ENCODE measurements around the gene TNK2. TPM values are rescaled to one million over a fixed set of nuclear protein-coding genes. Genes with fewer than 3 reads are reported as not detected.

TNK2 gene
- total and polyA plus RNA-seq, 2 donors (not counting 1 experiment from before 2014, with no cell fraction given), result 131 to 198 TPM

DNA sequence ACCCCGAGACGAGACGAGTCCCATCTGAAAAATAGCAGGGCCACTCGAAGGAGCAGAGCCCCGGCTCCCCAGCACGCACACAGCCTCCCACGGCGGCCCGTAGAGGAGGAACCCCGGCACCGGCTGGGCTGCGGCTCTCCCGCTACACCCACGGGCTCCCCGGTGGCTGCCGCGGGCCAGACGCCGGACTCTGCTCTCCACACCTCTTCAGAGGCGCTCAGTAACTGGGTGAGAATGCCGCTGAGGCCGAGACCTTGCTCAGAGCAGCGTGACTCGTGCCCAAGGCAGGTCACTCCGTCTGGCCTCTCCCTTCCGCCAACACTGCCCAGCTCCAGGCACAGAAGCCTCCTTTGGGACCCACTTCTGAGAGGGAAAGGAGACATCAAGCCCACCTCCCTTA is 34.4 kb downstream of the TNK2 start:
- Mint-ChIP-seq H3K27ac (no peak overlapping the region), H3K27me3 (no peaks in the 10 kb centered on the region), H3K9me3 (ENCODE audit: insufficient read depth) (no peaks in the 10 kb centered on the region), H3K4me3 (no peak overlapping the region), H3K4me1 (no peaks in the 10 kb centered on the region)
- Histone ChIP-seq H3K4me2 (replicated peaks; ENCODE audit: low read depth, low read length, poor library complexity, severe bottlenecking) (no peak overlapping the region), H4K20me1 (ENCODE audit: control insufficient read depth, insufficient read depth, low read length, poor library complexity, severe bottlenecking) (peaks cover 80% of the 10 kb centered on the region), H3K9ac (ENCODE audit: low read length) (no peak overlapping the region), H2AFZ (ENCODE audit: insufficient read depth, low read depth, low read length, poor library complexity, severe bottlenecking) (no peak overlapping the region), H3K4me3 (ENCODE audit: control extremely low read depth in 1 of 5, extremely low read depth in 1 of 5, insufficient read depth in 1 of 5, low read depth in 2 of 5, low read length in 4 of 5) (no peak overlapping the region), H3K9me3 (ENCODE audit: control extremely low read depth in 1 of 3, control insufficient read depth in 2 of 3, insufficient read depth in 1 of 3, low read length in 2 of 3) (no peaks in the 10 kb centered on the region), H3K27me3 (replicated peaks in 1 of 4; ENCODE audit: control extremely low read depth in 1 of 4, control insufficient read depth in 3 of 4, insufficient read depth in 4 of 4, low read length in 3 of 4) (no peaks in the 10 kb centered on the region), H3K79me2 (ENCODE audit: control insufficient read depth, insufficient read depth, low read length) (peaks cover 40% of the 10 kb centered on the region), H3K27ac (ENCODE audit: low read length in 2 of 2) (no peak overlapping the region), H3K4me1 (ENCODE audit: control insufficient read depth in 2 of 2, insufficient read depth in 2 of 2, low read length in 2 of 2) (no peaks in the 10 kb centered on the region), H3K36me3 (replicated peaks in 1 of 2; ENCODE audit: control extremely low read depth in 1 of 2, control insufficient read depth in 1 of 2, extremely low read depth in 1 of 2, insufficient read depth in 2 of 2, low read length in 1 of 2) (peaks cover 0 to 69% of the 10 kb centered on the region in 2 experiments)
- no peak for ATAC-seq (ENCODE audit: low read depth)
- intact Hi-C loops (cut with micrococcal nuclease), result no loop called here
- no peak for DNase-seq
- WGBS (ENCODE audit: insufficient coverage), result 97% methylated on average over 25 of the region's 26 CpGs
- ChIA-PET POLR2A (no interaction called here), CTCF (no interaction called here)
- TF ChIP-seq EZH2 (IDR thresholded peaks at IDR 0.05; ENCODE audit: borderline replicate concordance, insufficient read depth, low read depth, low read length, poor library complexity, severe bottlenecking), result no peak

DNA sequence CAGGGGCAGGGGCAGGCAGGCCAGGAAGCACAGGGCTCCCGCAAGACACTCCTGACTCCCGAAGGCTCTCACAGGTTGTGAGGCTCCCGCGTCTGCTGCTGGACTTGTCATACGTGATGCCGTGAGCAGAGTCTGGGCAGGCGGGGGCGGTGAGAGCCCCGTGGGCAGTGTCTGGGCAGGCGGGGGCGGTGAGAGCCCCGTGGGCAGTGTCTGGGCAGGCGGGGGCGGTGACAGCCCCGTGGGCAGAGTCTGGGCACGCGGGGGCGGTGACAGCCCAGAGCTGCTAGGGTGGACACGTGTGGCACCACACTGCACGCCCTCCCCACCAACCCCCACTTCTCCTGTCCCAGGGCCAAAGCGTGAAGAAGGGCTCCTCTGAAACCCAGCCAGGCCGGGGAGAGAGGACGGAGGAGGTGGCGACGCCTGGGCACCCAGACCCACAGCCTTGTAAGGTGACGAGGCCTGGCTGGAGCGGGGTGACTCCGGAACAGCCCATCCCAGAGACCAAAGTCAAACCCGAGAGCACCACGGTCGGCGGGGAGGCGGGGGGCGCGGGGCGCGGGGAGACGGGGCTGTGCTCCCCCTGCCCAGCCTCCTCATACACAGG is 35.0 kb downstream of the TNK2 start:
- Histone ChIP-seq H3K36me3 (replicated peaks in 1 of 2; ENCODE audit: control extremely low read depth in 1 of 2, control insufficient read depth in 1 of 2, extremely low read depth in 1 of 2, insufficient read depth in 2 of 2, low read length in 1 of 2) (peaks cover 0 to 67% of the 10 kb centered on the region in 2 experiments), H2AFZ (ENCODE audit: insufficient read depth, low read depth, low read length, poor library complexity, severe bottlenecking) (no peak overlapping the region), H3K9ac (ENCODE audit: low read length) (no peak overlapping the region), H3K9me3 (ENCODE audit: control extremely low read depth in 1 of 3, control insufficient read depth in 2 of 3, insufficient read depth in 1 of 3, low read length in 2 of 3) (no peaks in the 10 kb centered on the region), H3K79me2 (ENCODE audit: control insufficient read depth, insufficient read depth, low read length) (peaks cover 34% of the 10 kb centered on the region), H4K20me1 (ENCODE audit: control insufficient read depth, insufficient read depth, low read length, poor library complexity, severe bottlenecking) (peaks cover 74% of the 10 kb centered on the region), H3K27ac (ENCODE audit: low read length in 2 of 2) (no peak overlapping the region), H3K27me3 (replicated peaks in 1 of 4; ENCODE audit: control extremely low read depth in 1 of 4, control insufficient read depth in 3 of 4, insufficient read depth in 4 of 4, low read length in 3 of 4) (no peaks in the 10 kb centered on the region), H3K4me2 (replicated peaks; ENCODE audit: low read depth, low read length, poor library complexity, severe bottlenecking) (no peak overlapping the region), H3K4me1 (ENCODE audit: control insufficient read depth in 2 of 2, insufficient read depth in 2 of 2, low read length in 2 of 2) (no peaks in the 10 kb centered on the region), H3K4me3 (ENCODE audit: control extremely low read depth in 1 of 5, extremely low read depth in 1 of 5, insufficient read depth in 1 of 5, low read depth in 2 of 5, low read length in 4 of 5) (no peak overlapping the region)
- ChIA-PET CTCF (interaction anchor here (2.1 kb wide), 1 partner anchor 21 kb away, joined by 6 read pairs; no protein-coding TSS in a partner anchor), POLR2A (no interaction called here)
- Mint-ChIP-seq H3K27me3 (no peaks in the 10 kb centered on the region), H3K4me1 (no peaks in the 10 kb centered on the region), H3K9me3 (ENCODE audit: insufficient read depth) (no peaks in the 10 kb centered on the region), H3K27ac (no peak overlapping the region), H3K4me3 (no peak overlapping the region)
- intact Hi-C loops (cut with micrococcal nuclease), result no loop called here
- TF ChIP-seq, protein P1, sequence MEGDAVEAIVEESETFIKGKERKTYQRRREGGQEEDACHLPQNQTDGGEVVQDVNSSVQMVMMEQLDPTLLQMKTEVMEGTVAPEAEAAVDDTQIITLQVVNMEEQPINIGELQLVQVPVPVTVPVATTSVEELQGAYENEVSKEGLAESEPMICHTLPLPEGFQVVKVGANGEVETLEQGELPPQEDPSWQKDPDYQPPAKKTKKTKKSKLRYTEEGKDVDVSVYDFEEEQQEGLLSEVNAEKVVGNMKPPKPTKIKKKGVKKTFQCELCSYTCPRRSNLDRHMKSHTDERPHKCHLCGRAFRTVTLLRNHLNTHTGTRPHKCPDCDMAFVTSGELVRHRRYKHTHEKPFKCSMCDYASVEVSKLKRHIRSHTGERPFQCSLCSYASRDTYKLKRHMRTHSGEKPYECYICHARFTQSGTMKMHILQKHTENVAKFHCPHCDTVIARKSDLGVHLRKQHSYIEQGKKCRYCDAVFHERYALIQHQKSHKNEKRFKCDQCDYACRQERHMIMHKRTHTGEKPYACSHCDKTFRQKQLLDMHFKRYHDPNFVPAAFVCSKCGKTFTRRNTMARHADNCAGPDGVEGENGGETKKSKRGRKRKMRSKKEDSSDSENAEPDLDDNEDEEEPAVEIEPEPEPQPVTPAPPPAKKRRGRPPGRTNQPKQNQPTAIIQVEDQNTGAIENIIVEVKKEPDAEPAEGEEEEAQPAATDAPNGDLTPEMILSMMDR (IDR thresholded peaks at IDR 0.05), result no peak
- no peak for TF ChIP-seq EZH2 (IDR thresholded peaks at IDR 0.05; ENCODE audit: borderline replicate concordance, insufficient read depth, low read depth, low read length, poor library complexity, severe bottlenecking)
- WGBS (ENCODE audit: insufficient coverage), result 97% methylated on average over 22 of the region's 38 CpGs
- ATAC-seq (ENCODE audit: low read depth), result no peak
- DNase-seq, result no peak
